H1 (cell line): Measurements from ENCODE around the gene CLDND1. TPM values are rescaled to one million over a fixed set of nuclear protein-coding genes. Genes with fewer than 3 reads are reported as not detected.

Experiments used
- RAD21 ChIP-seq, 2 experiments: IDR thresholded peaks in 1 of 2; conservative IDR thresholded peaks in 1 of 2; 2 replicates each; pipeline ENCODE4 v1.6.1; 2011; ENCODE audit warnings: low read depth in 2 of 2, low read length in 2 of 2, improper control_type of control experiment in 1 of 2, inconsistent platforms in 1 of 2, mild to moderate bottlenecking in 1 of 2, moderate library complexity in 1 of 2
- polyA plus RNA-seq, 7 experiments: library from polyadenylated mRNA; depleted of rRNA in 3 of 7; stranded (reverse) in 5 of 7; unstranded in 2 of 7; fragments of >200 nt in 5 of 7; fragments of 200-250 nt in 2 of 7; gene quantifications; 1 replicate in 5 of 7; 2 replicates in 1 of 7; 4 replicates in 1 of 7; pipeline versions ENCODE4 v1.2.1 to v1.2.3, GENCODE V29; 2011 to 2013; ENCODE audit warnings: missing spikeins in 2 of 7, mixed read lengths in 2 of 7
- total RNA-seq: library from RNA; stranded (reverse); fragmentation: NEBNext Ultra II Directional; extraction: Animal tissue kit (Norgen Biotek cat#: 25700); gene quantifications from 2 replicates; pipeline ENCODE4 v1.2.1, GENCODE V29; 2021

Gene CLDND1
- total and polyA plus RNA-seq, 2 of the 8 experiments (the other 6 are each of a cell fraction or from before 2014, with no cell fraction given) = 68.2 to 152 TPM

DNA sequence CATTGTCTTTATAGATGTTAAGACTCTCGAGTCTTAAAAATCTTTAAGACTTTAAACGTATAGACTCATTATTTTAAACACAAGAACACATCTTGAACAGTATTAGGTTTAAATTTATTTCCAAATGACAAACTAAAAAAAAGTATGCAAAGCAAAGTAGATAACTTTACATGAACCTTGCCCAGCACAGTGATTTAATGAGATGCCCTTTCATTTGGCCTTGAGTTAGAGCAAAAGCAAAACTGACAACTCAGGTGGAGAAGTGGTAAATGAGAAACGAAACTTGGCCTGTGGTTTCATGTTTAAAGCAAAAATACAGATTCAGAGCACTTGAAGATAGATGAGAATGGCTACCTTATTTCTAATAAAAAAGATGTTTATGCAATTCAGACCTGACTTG is 17.6 kb upstream of the CLDND1 start (continued):
- no peak for TF ChIP-seq RAD21 (IDR thresholded peaks at IDR 0.05 in 1 of 2, conservative IDR thresholded peaks at IDR 0.05 in 1 of 2; ENCODE audit: low read depth in 2 of 2, low read length in 2 of 2)
